Muscle of leg (tissue), 11 donors: ENCODE measurements around the gene HTRA3. TPM values are rescaled to one million over a fixed set of nuclear protein-coding genes. Genes with fewer than 3 reads are reported as not detected.

Experiments
- DNase-seq: peaks from one replicate; pipeline ENCODE4 v3.0.0; 2013
- H3K27ac ChIP-seq: one replicate; pipeline ENCODE4 v1.5.1; 2013; ENCODE audit warnings: mild to moderate bottlenecking, low read length, control low read depth
- H3K27me3 ChIP-seq: one replicate; pipeline ENCODE4 v1.6.1; 2013; ENCODE audit warnings: low read length; ENCODE audit not compliant: control insufficient read depth, insufficient read depth
- H3K36me3 ChIP-seq: one replicate; pipeline ENCODE4 v1.6.1; 2013; ENCODE audit warnings: low read length; ENCODE audit not compliant: control insufficient read depth, insufficient read depth
- H3K4me1 ChIP-seq: one replicate; pipeline ENCODE4 v1.6.1; 2013; ENCODE audit warnings: low read length; ENCODE audit not compliant: control insufficient read depth, insufficient read depth
- H3K4me3 ChIP-seq: one replicate; pipeline ENCODE4 v1.5.1; 2013; ENCODE audit warnings: low read length, control low read depth
- H3K9me3 ChIP-seq: replicated peaks from 2 replicates; pipeline ENCODE4 v1.6.1; 2013; ENCODE audit warnings: low read depth, low read length; ENCODE audit not compliant: control insufficient read depth
- WGBS: methylation state at CpG from one replicate; pipeline ENCODE4 v1.1.5; 2013; ENCODE audit warnings: missing lambda C conversion rate; ENCODE audit not compliant: insufficient coverage; 5-methylcytosine and 5-hydroxymethylcytosine counted together
- polyA plus RNA-seq, 8 donors: library from polyadenylated mRNA; unstranded; fragments of 120-200 nt; gene quantifications; one replicate each; pipeline versions ENCODE4 v1.2.1 to v1.2.3, GENCODE V29; 2013; ENCODE audit warnings: inconsistent platforms in 1 of 8, low replicate concordance in 1 of 8; ENCODE audit not compliant: insufficient read length in 8 of 8, insufficient read depth in 1 of 8
- total RNA-seq: library from RNA; stranded (reverse); fragments of 120-200 nt; gene quantifications from one replicate; pipeline ENCODE4 v1.2.4, GENCODE V29; 2013

Gene HTRA3
- total and polyA plus RNA-seq, 9 donors: 40.7 to 87.4 (median 61.2) TPM

DNA sequence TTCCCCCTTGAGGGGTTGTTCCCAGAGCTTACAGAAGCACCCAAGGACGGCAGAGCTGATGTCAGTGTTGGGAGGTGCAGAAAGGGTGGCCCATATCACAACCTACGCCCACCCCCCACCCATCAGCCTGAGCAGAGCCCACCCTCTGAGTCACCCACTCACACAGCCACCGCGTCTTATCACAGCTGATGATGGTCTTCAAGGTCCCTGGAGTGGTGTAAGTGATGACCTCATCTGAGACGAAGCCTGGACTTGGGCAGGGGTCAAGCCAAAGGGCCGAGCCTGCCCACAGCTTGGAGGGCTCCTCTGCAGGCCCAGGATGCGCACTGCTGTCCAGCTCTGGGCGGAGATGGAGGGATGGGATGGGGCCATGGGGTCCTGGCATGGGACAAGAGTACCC, 3.0 kb upstream of the HTRA3 start:
- DNase-seq: no peak
- H3K27ac ChIP-seq: no peak overlapping the region
- H3K27me3 ChIP-seq: peaks cover 2% of the 10 kb centered on the region
- H3K4me1 ChIP-seq: peaks cover 37% of the 10 kb centered on the region
- H3K36me3 ChIP-seq: no peaks in the 10 kb centered on the region
- 64% methylated on average over 4 of the region's 8 CpGs for WGBS
- no peak overlapping the region for H3K4me3 ChIP-seq
- H3K9me3 ChIP-seq: no peaks in the 10 kb centered on the region

DNA sequence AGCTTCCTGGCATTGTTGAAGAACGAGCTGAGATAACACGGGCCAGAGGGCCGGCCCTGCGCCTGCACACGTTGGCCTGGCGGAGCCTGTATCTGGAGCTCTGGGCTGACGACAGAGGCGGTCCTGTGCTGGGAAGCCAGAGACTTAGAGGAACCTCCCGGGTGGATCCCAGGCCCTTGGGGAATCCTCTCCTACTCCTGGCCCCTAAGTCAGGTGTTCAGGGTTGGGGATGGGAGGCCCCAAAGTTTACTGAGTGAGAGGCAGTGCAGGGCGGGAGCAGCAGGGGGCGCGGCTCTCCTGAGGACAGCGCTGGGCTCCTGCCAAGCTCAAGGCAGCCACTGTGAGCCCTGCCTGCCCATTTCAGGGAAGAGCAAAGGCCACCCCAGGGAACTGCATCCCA, 2.5 kb upstream of the HTRA3 start:
- peaks cover 2% of the 10 kb centered on the region for H3K27me3 ChIP-seq
- no peak overlapping the region for H3K4me3 ChIP-seq
- H3K36me3 ChIP-seq: peaks cover 2% of the 10 kb centered on the region
- H3K27ac ChIP-seq: no peak overlapping the region
- peaks cover 37% of the 10 kb centered on the region for H3K4me1 ChIP-seq
- no peaks in the 10 kb centered on the region for H3K9me3 ChIP-seq
- 33% methylated on average over 11 of the region's 13 CpGs for WGBS
- peak; percentile 76 for DNase-seq

DNA sequence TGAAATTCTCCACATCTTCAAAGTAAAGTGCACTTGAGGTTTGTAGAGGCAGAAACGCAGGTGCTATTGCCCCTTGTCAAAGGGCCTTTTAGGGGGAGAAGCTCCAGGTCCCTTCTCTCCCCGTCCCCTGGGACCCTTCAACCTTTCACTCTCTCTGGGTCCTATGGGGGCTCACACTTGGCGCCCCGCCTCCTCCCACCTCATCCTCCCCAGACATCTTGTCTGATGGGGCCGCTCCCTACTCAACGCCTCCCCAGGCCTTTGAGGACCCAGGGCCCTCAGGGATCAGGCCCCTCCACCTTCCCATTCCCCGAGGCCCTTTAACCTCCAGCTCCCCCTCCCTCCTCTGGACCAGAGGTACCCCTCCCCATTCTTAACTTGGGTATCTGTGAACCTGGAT, 1.3 kb upstream of the HTRA3 start:
- Histone ChIP-seq H3K4me3 (no peak overlapping the region), H3K4me1 (peaks cover 45% of the 10 kb centered on the region), H3K36me3 (peaks cover 2% of the 10 kb centered on the region), H3K9me3 (no peaks in the 10 kb centered on the region), H3K27ac (no peak overlapping the region), H3K27me3 (peaks cover 2% of the 10 kb centered on the region)
- WGBS: 100% methylated on average over 4 of the region's 7 CpGs
- no peak for DNase-seq

DNA sequence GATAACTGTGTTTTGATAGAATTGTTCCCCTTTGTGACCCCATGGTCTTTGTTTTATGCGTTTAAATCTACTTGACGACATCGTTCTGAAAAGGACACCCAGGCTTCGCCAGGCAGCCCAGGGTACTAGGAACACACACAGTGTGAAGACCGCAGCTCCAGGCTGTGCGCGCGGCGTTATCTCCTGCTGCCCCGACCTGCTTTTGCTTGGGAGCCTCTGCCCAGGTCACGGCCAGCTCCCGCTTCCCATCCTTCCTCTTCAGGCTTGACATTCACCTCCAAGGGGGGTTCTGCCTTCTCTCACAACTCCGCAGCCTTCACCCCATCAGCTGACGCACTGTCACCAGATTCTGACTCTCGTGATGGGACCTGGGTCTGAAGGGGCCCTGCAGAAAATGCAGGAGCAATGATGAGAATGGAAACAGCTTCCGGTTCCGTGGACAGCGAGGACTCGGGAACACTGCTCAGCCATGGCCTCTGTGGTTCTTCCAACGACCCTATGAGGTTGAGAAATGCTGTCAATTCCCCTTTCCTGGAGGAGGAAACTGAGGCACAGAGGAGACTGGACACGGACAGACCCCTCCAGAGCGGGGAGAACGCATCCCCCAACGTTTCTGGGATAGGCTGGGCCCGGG, 536 bp upstream of the HTRA3 start:
- WGBS: 72% methylated on average over 24 of the region's 25 CpGs
- H3K9me3 ChIP-seq: no peaks in the 10 kb centered on the region
- peaks cover 3% of the 10 kb centered on the region for H3K36me3 ChIP-seq
- no peak for DNase-seq
- no peak overlapping the region for H3K4me3 ChIP-seq
- peaks cover 53% of the 10 kb centered on the region for H3K4me1 ChIP-seq
- H3K27ac ChIP-seq: peak overlapping the region; percentile 53
- H3K27me3 ChIP-seq: peaks cover 2% of the 10 kb centered on the region

DNA sequence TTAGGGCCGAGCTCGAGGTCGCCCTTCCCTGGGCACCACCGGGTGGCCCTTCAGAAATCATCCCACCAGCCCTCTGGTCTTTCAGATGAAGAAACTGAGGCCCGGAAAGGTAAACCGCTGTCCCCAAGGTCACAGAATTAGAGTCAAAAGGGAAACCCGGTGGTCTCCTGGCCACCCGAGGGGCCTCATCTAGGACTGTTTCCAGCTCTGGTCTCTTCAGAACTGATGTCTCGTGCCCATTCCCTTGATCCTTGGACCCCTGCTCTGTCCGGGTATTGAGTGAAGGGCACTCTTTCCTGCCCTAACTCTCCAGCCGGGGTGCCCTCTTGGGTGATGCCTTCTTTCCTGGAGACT, 841 bp downstream of the HTRA3 start:
- DNase-seq: no peak
- H3K4me1 ChIP-seq: peaks cover 66% of the 10 kb centered on the region
- peaks cover 6% of the 10 kb centered on the region for H3K36me3 ChIP-seq
- peaks cover 2% of the 10 kb centered on the region for H3K27me3 ChIP-seq
- WGBS: 35% methylated on average over 8 of the region's 11 CpGs
- no peaks in the 10 kb centered on the region for H3K9me3 ChIP-seq
- H3K4me3 ChIP-seq: peak overlapping the region; percentile 38
- H3K27ac ChIP-seq: no peak overlapping the region

DNA sequence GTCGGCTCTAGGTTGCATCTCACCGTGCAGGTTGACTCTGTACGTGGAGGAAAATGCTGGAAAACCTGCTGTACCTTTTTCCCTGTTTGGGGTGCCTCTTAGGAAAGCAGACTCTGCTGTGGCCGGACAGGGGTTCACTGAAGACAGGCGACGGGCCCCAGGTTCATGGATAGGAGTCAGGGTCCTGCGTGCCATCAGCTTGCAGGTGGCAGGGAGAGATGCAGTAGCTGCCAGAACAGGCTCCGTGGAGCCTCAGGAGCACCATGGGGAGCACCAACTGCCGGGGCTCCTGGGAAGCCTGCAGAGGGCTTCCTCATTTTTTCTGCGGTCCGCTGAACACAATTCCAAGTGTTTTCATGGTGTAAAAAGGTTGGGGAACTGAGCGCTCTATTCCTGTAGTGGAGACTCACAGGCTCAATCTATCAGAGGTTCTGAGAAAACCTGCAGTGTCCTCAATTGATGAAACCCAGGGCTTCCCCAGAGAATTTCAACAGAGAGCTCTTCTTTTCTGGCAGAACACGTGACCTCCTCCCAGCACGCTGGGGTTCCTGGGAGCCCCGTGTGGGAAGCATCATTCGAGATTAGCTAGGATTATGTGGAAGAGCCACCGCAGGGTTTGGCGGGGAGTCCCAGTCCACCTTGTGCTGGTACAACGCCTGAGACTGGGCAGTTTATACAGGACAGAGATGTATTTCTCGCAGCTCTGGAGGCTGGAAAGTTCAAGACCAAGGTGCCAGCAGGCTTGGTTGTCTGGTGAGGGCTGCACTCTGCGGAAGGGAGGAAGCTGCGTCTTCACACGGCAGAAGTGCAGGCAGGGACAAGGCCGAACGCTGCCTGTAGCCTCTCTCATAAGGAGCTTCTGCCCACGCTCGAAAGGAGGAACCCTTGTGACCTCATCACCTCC, 1.6 kb downstream of the HTRA3 start:
- WGBS: 53% methylated on average over 18 of the region's 27 CpGs
- Histone ChIP-seq H3K9me3 (no peaks in the 10 kb centered on the region), H3K27ac (no peak overlapping the region), H3K27me3 (peaks cover 2% of the 10 kb centered on the region), H3K36me3 (peaks cover 6% of the 10 kb centered on the region), H3K4me3 (peak overlapping the region; percentile 38), H3K4me1 (peaks cover 73% of the 10 kb centered on the region)
- DNase-seq: no peak

DNA sequence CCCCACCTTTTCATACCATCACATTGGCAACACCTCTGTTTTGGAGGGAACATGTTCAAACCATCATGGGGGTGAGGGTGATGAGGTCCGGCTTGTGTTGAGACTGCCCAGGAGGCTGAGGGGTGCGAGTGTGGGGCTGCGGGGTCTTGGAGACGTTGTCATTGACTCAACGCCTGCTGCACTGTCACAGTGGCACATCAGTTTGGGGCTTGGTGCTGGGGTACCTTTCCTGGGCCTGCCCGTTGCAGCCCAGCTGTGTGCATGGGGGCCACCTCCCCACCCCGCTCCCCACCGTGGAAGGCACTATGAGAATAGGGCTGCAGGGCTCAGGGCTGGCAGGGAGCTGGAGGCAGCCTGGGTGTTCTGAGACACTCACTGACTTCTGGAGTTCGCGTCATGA, 2.3 kb downstream of the HTRA3 start:
- Histone ChIP-seq H3K9me3 (no peaks in the 10 kb centered on the region), H3K27ac (no peak overlapping the region), H3K4me3 (no peak overlapping the region), H3K36me3 (peaks cover 6% of the 10 kb centered on the region), H3K27me3 (peaks cover 2% of the 10 kb centered on the region), H3K4me1 (peaks cover 78% of the 10 kb centered on the region)
- 85% methylated on average over 10 of the region's 10 CpGs for WGBS
- DNase-seq: no peak

DNA sequence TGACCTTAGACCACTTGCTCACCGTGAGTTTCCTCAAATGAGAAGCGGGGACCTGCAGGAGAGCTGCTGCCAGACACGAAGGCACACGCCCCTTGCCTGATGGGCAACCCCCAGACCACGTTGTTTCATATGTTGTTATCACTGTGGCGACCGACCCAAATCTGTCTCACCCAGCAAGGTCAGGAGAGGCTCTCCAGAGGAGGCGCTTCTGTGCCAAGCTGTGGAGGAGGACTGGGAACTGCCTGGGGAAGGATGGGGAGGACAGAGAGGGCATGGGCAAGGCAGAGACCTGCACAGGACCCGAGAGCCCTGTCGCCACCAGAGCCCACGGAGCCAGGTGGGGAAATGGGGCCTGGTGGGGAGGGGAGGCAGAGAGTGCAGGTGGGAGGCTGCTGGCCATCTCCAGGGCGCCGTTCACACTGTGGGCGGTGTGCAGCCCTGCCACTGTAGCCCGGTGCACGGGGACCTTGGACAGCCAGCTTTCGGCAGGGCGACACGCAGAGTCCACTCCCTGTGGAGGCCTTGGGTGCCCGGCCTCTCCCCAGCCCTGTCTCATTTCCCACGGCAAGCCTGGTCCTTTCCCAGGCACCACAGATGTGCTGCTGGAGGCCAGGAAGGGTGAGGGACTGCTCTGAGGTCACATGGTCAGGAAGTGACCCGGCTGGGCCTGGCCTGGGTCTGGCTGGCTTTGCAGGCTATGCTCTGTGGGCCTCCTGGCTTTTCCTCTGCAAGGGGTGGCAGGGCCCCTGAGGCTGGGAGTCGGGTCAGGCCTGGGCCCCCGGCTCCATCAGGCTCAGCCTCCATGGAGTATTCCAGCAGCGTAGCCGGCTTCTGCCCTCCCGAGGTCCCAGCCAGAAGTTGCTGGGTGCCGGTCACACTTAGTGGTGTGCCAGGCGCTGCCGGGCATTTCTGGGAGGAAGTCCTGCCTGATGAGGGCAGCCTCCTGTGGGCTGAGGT, 3.2 kb downstream of the HTRA3 start:
- 56% methylated on average over 26 of the region's 30 CpGs for WGBS
- peak; percentile 64 for DNase-seq
- peak overlapping the region; percentile 47 for H3K27ac ChIP-seq

DNA sequence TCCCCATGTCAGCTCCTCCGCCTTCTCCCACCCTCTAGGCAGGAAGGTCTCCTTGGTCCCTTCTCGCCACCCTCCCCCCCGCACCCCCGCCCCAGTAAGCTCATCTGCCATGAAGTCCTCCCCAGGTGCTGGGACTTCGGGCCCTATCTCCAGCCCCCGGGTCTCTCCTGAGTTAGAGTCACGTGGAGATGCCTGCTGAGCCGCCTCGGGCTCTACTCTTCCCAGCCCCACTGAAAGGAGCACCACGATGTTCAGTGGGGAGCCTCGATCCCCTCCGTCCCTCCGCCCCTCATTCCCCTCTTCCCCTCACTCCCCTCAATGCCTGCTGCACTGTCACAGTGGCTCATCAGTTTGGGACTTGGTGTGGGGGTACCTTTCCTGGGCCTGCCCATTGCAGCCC, 3.9 kb downstream of the HTRA3 start:
- 79% methylated on average over 9 of the region's 13 CpGs for WGBS

More for the DNA sequence above, 3.2 kb downstream of the HTRA3 start:
- H3K27me3 ChIP-seq: peaks cover 2% of the 10 kb centered on the region
- peaks cover 6% of the 10 kb centered on the region for H3K36me3 ChIP-seq
- no peak overlapping the region for H3K4me3 ChIP-seq
- no peaks in the 10 kb centered on the region for H3K9me3 ChIP-seq
- peaks cover 78% of the 10 kb centered on the region for H3K4me1 ChIP-seq

More for the DNA sequence above, 3.9 kb downstream of the HTRA3 start:
- peaks cover 85% of the 10 kb centered on the region for H3K4me1 ChIP-seq
- H3K9me3 ChIP-seq: no peaks in the 10 kb centered on the region
- DNase-seq: no peak
- H3K27me3 ChIP-seq: peaks cover 2% of the 10 kb centered on the region
- peak overlapping the region; percentile 47 for H3K27ac ChIP-seq
- H3K36me3 ChIP-seq: peaks cover 6% of the 10 kb centered on the region
- no peak overlapping the region for H3K4me3 ChIP-seq
